ENCODE measurements around the gene YIF1B. TPM values are rescaled to one million over a fixed set of nuclear protein-coding genes. Genes with fewer than 3 reads are reported as not detected.

Gene YIF1B
- total and polyA plus RNA-seq, 2 experiments from 2014 or later, result 82.8 to 106 TPM

GRCh38 chr19:38268539-38268938 lies 47.2 kb downstream of the YIF1B start (continued):
- TF ChIP-seq NANOG (IDR thresholded peaks at IDR 0.05; ENCODE audit: borderline replicate concordance), result no peak
- no peak for TF ChIP-seq CTCF (conservative IDR thresholded peaks at IDR 0.05; ENCODE audit: low read depth in 2 of 2)
- TF ChIP-seq ETS1 (IDR thresholded peaks at IDR 0.05), result no peak
- no peak for TF ChIP-seq POLR2AphosphoS5 (IDR thresholded peaks at IDR 0.05; ENCODE audit: low read depth)
- TF ChIP-seq EZH2phosphoT487 (IDR thresholded peaks at IDR 0.05; ENCODE audit: unreplicated experiment), result no peak

- Mint-ChIP-seq H3K9me3 (no peaks in the 10 kb centered on the region), H3K27ac (peak overlapping the region; percentile 87), H3K36me3 (ENCODE audit: low read depth) (peaks cover 5% of the 10 kb centered on the region; the same call in 2 of the 3 replicates), H3K4me1 (peaks cover 53% of the 10 kb centered on the region), H3K4me3 (peak overlapping the region; percentile 95; the same call in 1 of the 3 replicates), H3K27me3 (ENCODE audit: insufficient read depth, low read depth, poor library complexity) (peaks cover 20% of the 10 kb centered on the region)
- peaks cover 81% of the 10 kb centered on the region for H3K79me2 ChIP-seq (replicated peaks; ENCODE audit: insufficient read depth)
- ATAC-seq (no peak), DNase-seq (ENCODE audit: low spot score) (peak; percentile 38)
- TF ChIP-seq STAT1 (IDR thresholded peaks at IDR 0.05; ENCODE audit: unreplicated experiment), result no peak
- peak overlapping the region; percentile 80 for H3K27ac ChIP-seq (ENCODE audit: low read depth)
- peak overlapping the region; percentile 96; the same call in 1 of the 2 replicates for H3K4me3 ChIP-seq
- H2AFZ ChIP-seq, result no peak overlapping the region
- H3K27me3 ChIP-seq (ENCODE audit: insufficient read depth), result no peaks in the 10 kb centered on the region
- H3K4me2 ChIP-seq, result peak overlapping the region; percentile 99
- H3K4me1 ChIP-seq (ENCODE audit: insufficient read depth), result peaks cover 50% of the 10 kb centered on the region
- H4K20me1 ChIP-seq (replicated peaks; ENCODE audit: insufficient read depth), result peaks cover 54% of the 10 kb centered on the region
- peaks cover 24% of the 10 kb centered on the region; the same call in 1 of the 2 replicates for H3F3A ChIP-seq (replicated peaks; ENCODE audit: low read depth)
- H3K9me2 ChIP-seq (ENCODE audit: insufficient read depth), result no peaks in the 10 kb centered on the region
- no peaks in the 10 kb centered on the region for H3K36me3 ChIP-seq (ENCODE audit: insufficient read depth)
Measured at GRCh38 chr19:38267761-38268483, 47.8 kb downstream of the YIF1B start.

GRCh38 chr19:38266981-38267597 lies 48.7 kb downstream of the YIF1B start:
- no peak for ATAC-seq

More at GRCh38 chr19:38266981-38267597, 48.7 kb downstream of the YIF1B start:
- H4K20me1 ChIP-seq (replicated peaks; ENCODE audit: insufficient read depth), result peaks cover 45% of the 10 kb centered on the region
- H3K27ac Mint-ChIP-seq, result peak overlapping the region; percentile 87
- TF ChIP-seq POLR2AphosphoS5 (IDR thresholded peaks at IDR 0.05; ENCODE audit: low read depth) (no peak), NANOG (IDR thresholded peaks at IDR 0.05; ENCODE audit: borderline replicate concordance) (no peak), EZH2phosphoT487 (IDR thresholded peaks at IDR 0.05; ENCODE audit: unreplicated experiment) (no peak), REST (IDR thresholded peaks at IDR 0.05; ENCODE audit: unreplicated experiment) (no peak), JUNB (IDR thresholded peaks at IDR 0.05; ENCODE audit: unreplicated experiment) (no peak), CTCF (conservative IDR thresholded peaks at IDR 0.05; ENCODE audit: low read depth in 2 of 2) (no peak)
- H3K36me3 Mint-ChIP-seq (ENCODE audit: low read depth), result peaks cover 5% of the 10 kb centered on the region; the same call in 2 of the 3 replicates
- H3K4me1 Mint-ChIP-seq, result peaks cover 56% of the 10 kb centered on the region
- H3K36me3 ChIP-seq (ENCODE audit: insufficient read depth), result no peaks in the 10 kb centered on the region
- H3K4me3 ChIP-seq, result peak overlapping the region; percentile 96; the same call in 1 of the 2 replicates
- H3K27ac ChIP-seq (ENCODE audit: low read depth), result peak overlapping the region; percentile 98; the same call in 1 of the 2 replicates
- DNase-seq (ENCODE audit: low spot score), result no peak
- H3K9me3 Mint-ChIP-seq, result no peaks in the 10 kb centered on the region
- H3K27me3 ChIP-seq (ENCODE audit: insufficient read depth), result no peaks in the 10 kb centered on the region
- no peak overlapping the region for H2AFZ ChIP-seq
- no peaks in the 10 kb centered on the region for H3K9me2 ChIP-seq (ENCODE audit: insufficient read depth)
- H3K4me2 ChIP-seq, result peak overlapping the region; percentile 99
- peaks cover 20% of the 10 kb centered on the region for H3K27me3 Mint-ChIP-seq (ENCODE audit: insufficient read depth, low read depth, poor library complexity)
- H3K79me2 ChIP-seq (replicated peaks; ENCODE audit: insufficient read depth), result peaks cover 73% of the 10 kb centered on the region
- H3F3A ChIP-seq (replicated peaks; ENCODE audit: low read depth), result peaks cover 31% of the 10 kb centered on the region
- peaks cover 55% of the 10 kb centered on the region for H3K4me1 ChIP-seq (ENCODE audit: insufficient read depth)
- H3K4me3 Mint-ChIP-seq, result peak overlapping the region; percentile 95
